BLaER1 (cell line): ENCODE measurements around the gene CACNA1C.
A peak's percentile ranks its signal among the peaks of the same experiment; 100 is the strongest.

Experiments used
- H3K27ac ChIP-seq: shearing (Covaris generic); formaldehyde crosslinking; 2 replicates; pipeline ENCODE4 v1.8.1; 2022
- H3K27me3 ChIP-seq: shearing (Covaris generic); formaldehyde crosslinking; 2 replicates; pipeline ENCODE4 v1.8.1; 2022
- H3K36me3 ChIP-seq: shearing (Covaris generic); formaldehyde crosslinking; 2 replicates; pipeline ENCODE4 v1.8.1; 2022
- H3K4me1 ChIP-seq: shearing (Covaris generic); formaldehyde crosslinking; 2 replicates; pipeline ENCODE4 v1.8.1; 2022
- H3K4me2 ChIP-seq: shearing (Covaris generic); formaldehyde crosslinking; 2 replicates; pipeline ENCODE4 v1.8.1; 2022
- H3K4me3 ChIP-seq: shearing (Covaris generic); formaldehyde crosslinking; 2 replicates; pipeline ENCODE4 v1.8.1; 2022
- H3K9ac ChIP-seq: shearing (Covaris generic); formaldehyde crosslinking; 2 replicates; pipeline ENCODE4 v1.8.1; 2022
- H3K9me3 ChIP-seq: shearing (Covaris generic); formaldehyde crosslinking; 2 replicates; pipeline ENCODE4 v1.8.1; 2022
- H4K20me1 ChIP-seq: shearing (Covaris generic); formaldehyde crosslinking; 2 replicates; pipeline ENCODE4 v1.8.1; 2022
- Cebpa-rat ChIP-seq: shearing (Covaris generic); IDR thresholded peaks from 2 replicates; pipeline ENCODE4 v1.8.1; 2022

The CACNA1C gene

DNA sequence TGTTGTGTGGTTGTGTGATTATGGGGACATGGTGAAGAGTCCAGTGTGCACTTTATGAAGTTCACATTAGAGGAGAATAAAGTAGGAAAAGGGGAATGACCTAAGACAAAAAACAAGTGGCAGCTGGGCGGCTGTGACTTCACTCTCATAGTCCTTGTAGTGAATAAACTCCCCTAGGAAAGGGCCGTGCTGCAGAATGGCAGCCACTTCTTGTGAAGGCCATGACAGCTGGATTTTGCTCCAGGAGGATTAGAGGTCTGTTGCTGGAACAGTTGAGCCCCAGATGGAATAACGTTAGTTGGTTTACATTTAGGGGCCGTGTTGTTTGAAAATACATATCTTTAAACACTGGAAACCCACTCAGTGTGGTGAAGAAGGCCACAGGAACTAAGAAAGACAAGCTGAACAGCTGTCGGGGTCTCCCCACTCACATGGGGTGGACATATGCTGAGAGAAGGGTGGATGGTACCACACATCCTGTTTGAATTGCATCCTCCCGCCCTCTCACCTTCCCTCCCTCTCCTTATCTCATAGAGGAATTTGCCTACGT lies 276.9 kb downstream of the CACNA1C start:
- Histone ChIP-seq H3K4me2 (no peak overlapping the region), H3K4me3 (no peak overlapping the region), H3K9ac (no peak overlapping the region), H3K27ac (no peak overlapping the region), H3K36me3 (no peaks in the 10 kb centered on the region), H3K4me1 (peaks cover 50% of the 10 kb centered on the region), H4K20me1 (no peaks in the 10 kb centered on the region), H3K9me3 (no peaks in the 10 kb centered on the region), H3K27me3 (no peaks in the 10 kb centered on the region)
- no peak for TF ChIP-seq Cebpa-rat

DNA sequence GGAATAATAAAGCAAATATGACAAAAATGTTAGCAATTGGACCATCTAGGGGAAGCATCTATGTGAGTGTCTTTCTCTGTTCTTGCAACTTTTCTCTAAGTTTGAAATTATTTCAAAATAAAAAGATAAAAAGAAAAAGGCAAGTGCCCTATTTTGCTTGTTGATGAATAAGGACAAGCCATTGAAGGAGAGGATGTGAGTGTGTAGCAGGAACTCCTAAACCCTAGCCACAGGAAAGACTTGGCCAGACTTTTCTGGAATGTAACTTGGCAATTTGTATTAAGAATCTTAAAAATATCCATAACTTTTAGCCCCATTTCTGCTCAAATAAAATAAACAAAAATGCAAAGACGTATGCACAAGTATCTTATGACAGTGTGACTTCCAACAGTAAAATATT lies 279.4 kb downstream of the CACNA1C start:
- no peaks in the 10 kb centered on the region for H4K20me1 ChIP-seq

DNA sequence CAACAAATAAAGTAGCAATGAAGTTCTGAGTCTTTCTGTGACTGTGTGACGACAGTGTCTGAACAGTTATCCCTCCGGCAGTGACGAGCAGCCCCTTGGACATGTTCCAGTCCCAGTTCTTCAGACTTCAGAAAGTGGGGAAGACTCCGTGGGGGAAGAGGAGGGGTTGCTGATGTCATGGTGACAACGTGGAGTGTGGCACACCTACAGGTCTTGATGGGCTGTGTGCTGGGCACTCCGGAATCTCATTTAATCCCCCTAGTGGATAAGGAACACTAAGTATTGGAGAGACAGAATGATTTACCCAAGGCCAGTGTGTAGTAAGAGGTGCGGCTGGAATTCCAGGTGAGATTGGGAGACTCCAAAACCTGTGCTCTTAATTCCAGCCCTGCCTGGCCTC lies 280.2 kb downstream of the CACNA1C start:
- H3K4me2 ChIP-seq = no peak overlapping the region
- H3K27me3 ChIP-seq = no peaks in the 10 kb centered on the region
- no peaks in the 10 kb centered on the region for H4K20me1 ChIP-seq
- no peak overlapping the region for H3K9ac ChIP-seq
- H3K4me1 ChIP-seq = peaks cover 50% of the 10 kb centered on the region
- H3K36me3 ChIP-seq = no peaks in the 10 kb centered on the region
- no peak overlapping the region for H3K27ac ChIP-seq
- no peaks in the 10 kb centered on the region for H3K9me3 ChIP-seq
- H3K4me3 ChIP-seq = no peak overlapping the region
- no peak for TF ChIP-seq Cebpa-rat

More for the DNA sequence above, 279.4 kb downstream of the CACNA1C start:
- H3K36me3 ChIP-seq = no peaks in the 10 kb centered on the region
- H3K9me3 ChIP-seq = no peaks in the 10 kb centered on the region
- peaks cover 50% of the 10 kb centered on the region for H3K4me1 ChIP-seq
- no peaks in the 10 kb centered on the region for H3K27me3 ChIP-seq
- TF ChIP-seq Cebpa-rat = no peak
- no peak overlapping the region for H3K9ac ChIP-seq
- no peak overlapping the region for H3K27ac ChIP-seq
- no peak overlapping the region for H3K4me2 ChIP-seq
- no peak overlapping the region for H3K4me3 ChIP-seq

DNA sequence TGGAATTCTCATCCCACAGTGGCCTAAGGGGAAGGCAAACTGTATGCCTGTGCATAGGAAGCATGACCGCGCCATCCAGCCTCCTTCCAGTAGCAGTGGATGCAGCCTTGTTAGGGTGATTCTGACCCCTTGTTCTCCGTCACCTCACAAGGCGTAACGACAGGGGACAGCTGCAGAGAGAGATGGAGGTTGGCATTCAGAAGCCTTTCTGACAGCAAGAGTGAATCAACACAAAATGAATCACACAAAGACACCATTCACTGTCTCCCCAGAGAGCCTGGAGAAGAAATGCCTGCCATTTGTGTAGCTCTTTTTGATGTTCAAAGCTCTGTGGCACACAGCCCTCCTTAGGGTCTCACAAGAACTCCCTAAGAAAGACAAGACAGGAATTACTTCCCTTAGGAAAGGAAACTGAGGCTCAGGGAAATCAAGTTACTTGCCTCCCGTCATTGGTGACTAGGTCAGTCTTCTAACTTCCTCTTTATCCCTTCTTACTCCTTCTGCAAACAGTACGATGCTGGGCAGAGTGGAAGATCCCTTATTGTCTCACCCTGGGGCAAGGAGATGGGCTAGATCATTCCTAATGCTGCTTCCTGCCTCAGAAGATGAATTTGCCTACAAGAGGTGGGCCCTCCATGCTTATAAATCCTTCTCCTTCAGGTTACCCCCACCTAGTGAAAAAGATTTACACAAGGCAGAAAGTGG lies 280.9 kb downstream of the CACNA1C start:
- H3K27me3 ChIP-seq = no peaks in the 10 kb centered on the region
- no peak overlapping the region for H3K9ac ChIP-seq
- H3K4me3 ChIP-seq = no peak overlapping the region
- H3K27ac ChIP-seq = 0 out of 2 replicates have a peak overlapping the region, but pooled peaks have one; percentile 13
- H3K4me1 ChIP-seq = peaks cover 52% of the 10 kb centered on the region
- no peaks in the 10 kb centered on the region for H3K9me3 ChIP-seq
- no peak for TF ChIP-seq Cebpa-rat
- H3K4me2 ChIP-seq = no peak overlapping the region
- no peaks in the 10 kb centered on the region for H4K20me1 ChIP-seq
- no peaks in the 10 kb centered on the region for H3K36me3 ChIP-seq

DNA sequence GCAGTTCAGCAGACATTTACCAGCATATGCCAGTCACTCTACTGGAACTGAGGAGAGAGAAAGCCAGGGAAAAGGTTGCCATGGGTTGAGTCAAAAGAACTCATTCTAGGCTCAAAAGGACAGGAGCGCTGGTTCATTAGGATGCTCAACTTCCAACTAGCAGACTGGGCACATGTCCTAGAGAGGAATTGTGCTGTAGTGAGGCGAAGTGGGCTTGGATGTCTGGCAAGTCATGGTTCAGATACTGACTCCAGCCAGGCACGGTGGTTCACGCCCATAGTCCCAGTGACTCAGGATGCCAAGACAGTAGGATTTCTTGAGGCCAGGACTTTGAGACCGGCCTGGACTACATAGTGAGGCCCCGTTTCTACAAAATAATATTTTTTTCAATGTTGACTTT lies 281.5 kb downstream of the CACNA1C start:
- Histone ChIP-seq H3K27ac (0 out of 2 replicates have a peak overlapping the region, but pooled peaks have one; percentile 13), H3K9ac (no peak overlapping the region), H4K20me1 (no peaks in the 10 kb centered on the region), H3K36me3 (no peaks in the 10 kb centered on the region), H3K9me3 (no peaks in the 10 kb centered on the region), H3K4me3 (no peak overlapping the region), H3K27me3 (no peaks in the 10 kb centered on the region), H3K4me1 (peaks cover 54% of the 10 kb centered on the region), H3K4me2 (no peak overlapping the region)
- TF ChIP-seq Cebpa-rat = no peak

DNA sequence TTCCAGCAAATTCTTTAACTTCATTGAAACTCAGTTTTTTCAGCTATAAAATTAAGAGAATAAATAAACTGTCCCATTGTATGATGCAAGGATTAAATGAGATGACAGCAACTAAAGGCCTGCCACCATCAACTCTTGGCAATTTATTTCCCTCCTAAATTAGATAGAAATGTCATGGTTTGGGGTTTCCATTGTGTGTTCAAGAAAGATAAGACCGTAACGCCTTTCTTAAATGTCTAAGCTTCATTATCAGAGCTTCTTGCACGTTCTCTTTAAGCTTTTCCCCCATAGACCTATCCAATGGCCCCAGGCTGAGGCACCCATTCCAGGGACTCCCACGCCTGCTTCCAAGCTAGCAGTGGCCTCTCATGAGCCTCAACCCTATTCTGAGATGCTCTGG lies 281.9 kb downstream of the CACNA1C start:
- H3K4me2 ChIP-seq = peak overlapping the region; percentile 68

DNA sequence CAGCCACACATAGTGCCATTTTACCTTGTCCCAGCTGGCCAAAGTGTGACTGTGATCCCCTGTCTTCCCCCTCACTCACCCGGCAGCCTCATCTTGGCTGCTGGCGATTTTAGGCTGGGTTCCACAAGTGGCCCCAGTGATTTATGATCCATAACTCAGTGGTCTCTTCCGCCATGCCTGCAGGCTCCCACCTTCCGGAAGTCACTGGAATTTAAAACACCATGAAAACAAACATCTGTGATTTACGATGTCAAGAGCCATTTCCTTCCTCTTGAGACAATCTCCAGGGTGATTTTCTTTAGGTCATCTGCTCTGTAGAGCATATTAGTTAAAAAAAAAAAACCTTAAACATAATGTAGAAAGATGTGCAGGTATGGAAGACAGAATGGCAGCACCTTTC lies 282.3 kb downstream of the CACNA1C start:
- no peaks in the 10 kb centered on the region for H3K27me3 ChIP-seq
- H3K4me2 ChIP-seq = peak overlapping the region; percentile 68

More for the DNA sequence above, 281.9 kb downstream of the CACNA1C start:
- Histone ChIP-seq H3K27ac (peak overlapping the region; percentile 47), H3K4me3 (no peak overlapping the region), H3K9me3 (no peaks in the 10 kb centered on the region), H3K9ac (no peak overlapping the region), H4K20me1 (no peaks in the 10 kb centered on the region), H3K4me1 (peaks cover 54% of the 10 kb centered on the region), H3K36me3 (no peaks in the 10 kb centered on the region), H3K27me3 (no peaks in the 10 kb centered on the region)
- no peak for TF ChIP-seq Cebpa-rat

DNA sequence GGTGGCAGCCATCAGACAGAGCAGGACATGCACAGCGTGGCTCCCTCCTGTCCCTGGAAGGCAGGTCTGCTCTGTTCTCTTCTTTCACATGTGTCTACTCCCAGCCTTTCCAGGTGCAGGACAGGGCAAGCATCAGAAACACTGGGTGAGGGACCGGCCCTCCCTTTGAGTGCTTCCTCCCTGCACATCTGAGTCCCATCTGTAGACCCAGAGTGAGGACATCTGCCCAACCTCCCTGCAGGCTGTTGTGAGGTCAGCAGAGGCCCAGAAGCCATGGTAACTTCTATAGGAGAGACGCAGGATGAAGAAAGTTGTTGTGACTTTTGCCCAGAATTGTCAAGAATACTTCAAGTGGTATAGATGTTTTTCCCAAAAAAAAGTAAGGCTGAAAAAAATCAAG lies 282.7 kb downstream of the CACNA1C start:
- Histone ChIP-seq H3K9me3 (no peaks in the 10 kb centered on the region), H3K9ac (no peak overlapping the region), H3K27ac (peak overlapping the region; percentile 47; the same call in 1 of the 2 replicates), H3K4me3 (no peak overlapping the region), H3K36me3 (no peaks in the 10 kb centered on the region), H3K4me2 (peak overlapping the region; percentile 68), H3K27me3 (no peaks in the 10 kb centered on the region), H4K20me1 (no peaks in the 10 kb centered on the region), H3K4me1 (peaks cover 54% of the 10 kb centered on the region)
- TF ChIP-seq Cebpa-rat = no peak

More for the DNA sequence above, 282.3 kb downstream of the CACNA1C start:
- H3K9me3 ChIP-seq = no peaks in the 10 kb centered on the region
- no peaks in the 10 kb centered on the region for H3K36me3 ChIP-seq
- H3K9ac ChIP-seq = no peak overlapping the region
- H3K4me3 ChIP-seq = no peak overlapping the region
- no peaks in the 10 kb centered on the region for H4K20me1 ChIP-seq
- no peak for TF ChIP-seq Cebpa-rat
- H3K4me1 ChIP-seq = peaks cover 54% of the 10 kb centered on the region
- H3K27ac ChIP-seq = peak overlapping the region; percentile 47

DNA sequence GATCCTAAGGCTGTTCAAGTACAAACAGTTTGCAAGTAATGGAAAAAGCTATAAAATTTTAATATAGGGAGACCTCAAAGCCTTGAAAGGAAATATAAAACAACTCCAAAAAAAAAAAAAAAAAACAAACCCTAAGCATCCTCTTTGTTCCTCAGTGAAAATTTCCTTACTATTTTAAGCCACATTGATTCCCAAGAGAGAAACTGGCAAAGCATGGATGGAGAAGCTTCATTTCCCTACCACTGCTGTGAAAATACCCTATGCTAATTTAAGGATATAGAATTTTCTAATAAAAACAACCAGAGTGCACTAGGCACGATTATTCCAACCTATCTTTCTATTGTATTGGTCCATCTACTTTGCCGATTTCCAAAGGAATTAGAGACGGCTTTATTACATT lies 283.1 kb downstream of the CACNA1C start:
- Histone ChIP-seq H3K9me3 (no peaks in the 10 kb centered on the region), H3K9ac (no peak overlapping the region), H4K20me1 (no peaks in the 10 kb centered on the region), H3K36me3 (no peaks in the 10 kb centered on the region), H3K27ac (no peak overlapping the region; the same call in none of the 2 replicates), H3K4me1 (peaks cover 54% of the 10 kb centered on the region), H3K4me3 (no peak overlapping the region), H3K27me3 (no peaks in the 10 kb centered on the region), H3K4me2 (peak overlapping the region; percentile 68)
- no peak for TF ChIP-seq Cebpa-rat

DNA sequence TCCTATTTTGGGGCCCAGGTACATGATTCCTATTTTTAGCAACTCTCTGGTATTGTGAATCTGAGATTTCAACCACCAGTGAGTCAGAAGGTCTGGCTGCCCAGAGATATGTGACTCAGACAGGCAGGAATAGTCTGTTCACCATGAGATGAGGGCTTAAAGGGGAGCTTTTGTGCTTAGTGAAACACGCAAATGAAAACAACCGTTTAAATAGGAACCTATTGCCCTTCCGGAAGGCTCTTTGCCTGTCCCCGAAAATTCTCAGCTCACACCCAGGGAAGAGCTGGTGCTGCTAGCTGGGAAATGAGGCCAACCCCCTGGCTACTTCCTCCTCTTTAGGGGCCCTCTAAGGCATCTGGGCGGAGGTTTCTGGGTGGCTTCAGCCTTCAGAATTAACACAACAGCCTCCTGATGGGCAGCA lies 283.6 kb downstream of the CACNA1C start:
- no peaks in the 10 kb centered on the region for H3K9me3 ChIP-seq
- H3K36me3 ChIP-seq = no peaks in the 10 kb centered on the region
- H3K27me3 ChIP-seq = no peaks in the 10 kb centered on the region
- no peaks in the 10 kb centered on the region for H4K20me1 ChIP-seq
- peak overlapping the region; percentile 38; the same call in 1 of the 2 replicates for H3K27ac ChIP-seq
- H3K4me1 ChIP-seq = peaks cover 54% of the 10 kb centered on the region
- no peak overlapping the region for H3K9ac ChIP-seq
- peak overlapping the region; percentile 68 for H3K4me2 ChIP-seq
- TF ChIP-seq Cebpa-rat = no peak
- no peak overlapping the region for H3K4me3 ChIP-seq
